GM18519 (cell line): ENCODE results near the gene PLEKHS1.
"Not testable (repeated sequence)": the region's sequence is repeated elsewhere in the genome, so short reads cannot be mapped to it uniquely, and the experiment has no call there.

Experiments
- ATAC-seq: cut with Tn5 transposase; IDR thresholded peaks from one replicate; pipeline ENCODE4 v1.9.1; 2021; ENCODE audit warnings: mild to moderate bottlenecking, moderate library complexity; ENCODE audit not compliant: unreplicated experiment, low FRiP score

PLEKHS1 gene

GRCh38 chr10:113782986-113783704 is 31.7 kb downstream of the PLEKHS1 start:
- no peak for ATAC-seq

GRCh38 chr10:113788604-113789083 is 37.2 kb downstream of the PLEKHS1 start:
- ATAC-seq = no peak

- ATAC-seq = no peak
These were observed 40.2 kb downstream of the PLEKHS1 start for GRCh38 chr10:113791691-113792090.

GRCh38 chr10:113801569-113801968 is 50.1 kb downstream of the PLEKHS1 start:
- ATAC-seq = no peak

- ATAC-seq = no peak
These were observed 51.5 kb downstream of the PLEKHS1 start for GRCh38 chr10:113802997-113803396.

GRCh38 chr10:113806503-113806902 is 55.0 kb downstream of the PLEKHS1 start:
- ATAC-seq = no peak

- no peak for ATAC-seq
These were observed 56.7 kb downstream of the PLEKHS1 start for GRCh38 chr10:113808168-113808567.

GRCh38 chr10:113814700-113815099 is 63.2 kb downstream of the PLEKHS1 start:
- not testable (repeated sequence) for ATAC-seq

- ATAC-seq = no peak
These were observed 68.5 kb downstream of the PLEKHS1 start for GRCh38 chr10:113819989-113820388.

GRCh38 chr10:113820507-113820906 is 69.0 kb downstream of the PLEKHS1 start:
- no peak for ATAC-seq

- ATAC-seq = not testable (repeated sequence)
These were observed 69.8 kb downstream of the PLEKHS1 start for GRCh38 chr10:113821306-113821705.

GRCh38 chr10:113822174-113822573 is 70.7 kb downstream of the PLEKHS1 start:
- no peak for ATAC-seq

GRCh38 chr10:113823389-113823788 is 71.9 kb downstream of the PLEKHS1 start:
- no peak for ATAC-seq

GRCh38 chr10:113825791-113826190 is 74.3 kb downstream of the PLEKHS1 start:
- no peak for ATAC-seq

- ATAC-seq = not testable (repeated sequence)
These were observed 77.1 kb downstream of the PLEKHS1 start for GRCh38 chr10:113828567-113828966.
